B cell (primary cell): ENCODE results near the gene ZNF148. TPM values are rescaled to one million over a fixed set of nuclear protein-coding genes. Genes with fewer than 3 reads are reported as not detected.

Source experiments
- ATAC-seq: fragments of 200-7000 bp; cut with Tn5 transposase; one replicate; pipeline ENCODE4 v1.10.0; 2021; ENCODE audit warnings: low read depth, mild to moderate bottlenecking, moderate number of reproducible peaks, moderate library complexity
- CTCF ChIA-PET: fragments of 350-600 bp; sonication (Branson Sonifier 250); formaldehyde crosslinking; loops from one replicate; lab custom pipeline; 2021; ENCODE audit warnings: antibody characterized with exemption, inconsistent platforms; lab: Charles Lee
- POLR2A ChIA-PET: fragments of 350-600 bp; sonication (Branson Sonifier 250); formaldehyde crosslinking; loops from one replicate; lab custom pipeline; 2021; ENCODE audit warnings: antibody characterized with exemption; lab: Charles Lee
- DNase-seq: peaks from one replicate; pipeline ENCODE4 v3.0.0; 2013
- H2AFZ ChIP-seq: 2 replicates; pipeline ENCODE4 v1.6.1; 2012; ENCODE audit warnings: mild to moderate bottlenecking, low read depth, low read length; ENCODE audit not compliant: insufficient read depth, poor library complexity, severe bottlenecking
- H3K27ac ChIP-seq, 2 donors: 1 replicate in 1 of 2; 2 replicates in 1 of 2; pipeline ENCODE4 v1.5.1; 2012 to 2013; ENCODE audit warnings: low read length in 2 of 2, mild to moderate bottlenecking in 2 of 2, moderate library complexity in 1 of 2
- H3K27me3 ChIP-seq, 4 experiments: fragments of 200-600 bp in 1 of 4; sonication (generic) in 1 of 4; replicated peaks in 1 of 4; 1 replicate in 2 of 4; 2 replicates in 2 of 4; pipeline versions ENCODE4 v1.6.1 to v1.7.0; 2013 to 2016; ENCODE audit warnings: low read length in 3 of 4, mild to moderate bottlenecking in 2 of 4, mixed read lengths in 1 of 4, moderate library complexity in 1 of 4; ENCODE audit not compliant: insufficient read depth in 4 of 4, control insufficient read depth in 3 of 4; ENCODE audit errors: control extremely low read depth in 1 of 4
- H3K36me3 ChIP-seq, 2 experiments: replicated peaks in 1 of 2; 1 replicate in 1 of 2; 2 replicates in 1 of 2; pipeline versions ENCODE4 v1.6.1 to v1.7.1; 2013; ENCODE audit warnings: low read length in 1 of 2; ENCODE audit not compliant: insufficient read depth in 2 of 2, control insufficient read depth in 1 of 2; ENCODE audit errors: control extremely low read depth in 1 of 2, extremely low read depth in 1 of 2
- H3K4me1 ChIP-seq, 2 donors: fragments of 200-600 bp in 1 of 2; sonication (generic) in 1 of 2; 1 replicate in 1 of 2; 2 replicates in 1 of 2; pipeline versions ENCODE4 v1.5.1 to v1.6.1; 2013 to 2017; ENCODE audit warnings: low read length in 2 of 2; ENCODE audit not compliant: control insufficient read depth in 2 of 2, insufficient read depth in 2 of 2
- H3K4me2 ChIP-seq: replicated peaks from 2 replicates; pipeline ENCODE3; 2012; ENCODE audit warnings: mild to moderate bottlenecking, low read depth, low read length; ENCODE audit not compliant: poor library complexity, severe bottlenecking
- H3K4me3 ChIP-seq, 5 experiments: fragments of 200-600 bp in 1 of 5; sonication (generic) in 1 of 5; 1 replicate in 3 of 5; 2 replicates in 2 of 5; pipeline versions ENCODE4 v1.5.1 to v1.7.0; 2011 to 2016; ENCODE audit warnings: low read length in 4 of 5, mild to moderate bottlenecking in 4 of 5, low read depth in 2 of 5, control low read depth in 1 of 5, moderate library complexity in 1 of 5; ENCODE audit not compliant: insufficient read depth in 1 of 5; ENCODE audit errors: control extremely low read depth in 1 of 5, extremely low read depth in 1 of 5
- H3K79me2 ChIP-seq: fragments of 200-600 bp; sonication (generic); one replicate; pipeline ENCODE4 v1.6.0; 2016; ENCODE audit warnings: low read length; ENCODE audit not compliant: control insufficient read depth, insufficient read depth
- H3K9ac ChIP-seq: fragments of 200-600 bp; sonication (generic); 2 replicates; pipeline ENCODE4 v1.6.1; 2017; ENCODE audit warnings: mild to moderate bottlenecking, low read length, moderate library complexity
- H3K9me3 ChIP-seq, 3 donors: one replicate each; pipeline versions ENCODE4 v1.6.1 to v1.7.1; 2013; ENCODE audit warnings: low read length in 2 of 3; ENCODE audit not compliant: control insufficient read depth in 2 of 3, insufficient read depth in 1 of 3; ENCODE audit errors: control extremely low read depth in 1 of 3
- H4K20me1 ChIP-seq: 2 replicates; pipeline ENCODE4 v1.6.0; 2012; ENCODE audit warnings: mild to moderate bottlenecking, low read length; ENCODE audit not compliant: insufficient read depth, control insufficient read depth, poor library complexity, severe bottlenecking
- H3K27ac Mint-ChIP-seq: one replicate; pipeline ENCODE4 v1.8.0; 2021; ENCODE audit warnings: mixed read lengths
- H3K27me3 Mint-ChIP-seq: one replicate; pipeline ENCODE4 v1.8.0; 2021; ENCODE audit warnings: mixed read lengths
- H3K4me1 Mint-ChIP-seq: one replicate; pipeline ENCODE4 v1.8.0; 2021; ENCODE audit warnings: mixed read lengths
- H3K4me3 Mint-ChIP-seq: one replicate; pipeline ENCODE4 v1.8.0; 2021; ENCODE audit warnings: mixed read lengths
- H3K9me3 Mint-ChIP-seq: one replicate; pipeline ENCODE4 v1.8.0; 2022; ENCODE audit warnings: mixed read lengths; ENCODE audit not compliant: insufficient read depth
- EZH2 ChIP-seq: IDR thresholded peaks from 2 replicates; pipeline ENCODE4 v1.6.1; 2012; ENCODE audit warnings: borderline replicate concordance, low read depth, mild to moderate bottlenecking, moderate library complexity, low read length; ENCODE audit not compliant: insufficient read depth, poor library complexity, severe bottlenecking
- WGBS: methylation state at CpG from one replicate; pipeline ENCODE4 v1.1.5; 2013; ENCODE audit warnings: missing lambda C conversion rate; ENCODE audit not compliant: insufficient coverage; 5-methylcytosine and 5-hydroxymethylcytosine counted together
- intact Hi-C: fragments of 100-400 bp; cut with micrococcal nuclease; formaldehyde crosslinking; loops from one replicate; pipeline ENCODE4 v1.10.0; 2022
- polyA plus RNA-seq: library from polyadenylated mRNA; depleted of rRNA; stranded (reverse); fragments of >200 nt; gene quantifications from 2 replicates; pipeline ENCODE4 v1.2.3, GENCODE V29; 2012
- total RNA-seq, 2 donors: library from RNA; stranded (reverse); fragments of 120-200 nt in 1 of 2; gene quantifications; 1 replicate in 1 of 2; 2 replicates in 1 of 2; pipeline versions ENCODE4 v1.2.3 to v1.2.4, GENCODE V29; 2013 to 2022
- TF ChIP-seq, protein P1 (sequence below): fragments of 200-600 bp; IDR thresholded peaks from one replicate; pipeline ENCODE4 v1.8.0; 2022; ENCODE audit warnings: antibody characterized with exemption, mild to moderate bottlenecking

ZNF148 gene
- total and polyA plus RNA-seq, 2 donors (not counting 1 experiment from before 2014, with no cell fraction given), result 8.1 to 71.5 TPM

DNA sequence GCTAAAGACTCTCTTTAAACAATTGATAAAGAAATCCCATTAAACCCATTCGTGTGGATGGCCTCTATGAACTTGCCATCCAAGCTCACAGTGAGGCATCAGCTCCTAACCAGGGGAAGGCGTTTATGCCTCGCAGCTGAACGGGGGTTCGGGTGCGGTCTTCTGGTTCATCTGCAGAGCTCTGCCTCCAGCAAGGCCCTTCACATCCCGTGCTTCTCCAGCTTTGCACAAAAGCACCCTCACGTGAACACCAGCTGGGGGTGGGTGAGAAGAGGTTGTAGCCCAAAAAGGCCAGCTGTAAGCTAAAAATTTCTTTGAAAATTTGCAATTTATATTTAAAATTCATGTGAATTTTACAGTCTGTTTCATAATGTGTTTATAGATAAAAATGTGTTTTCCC, 39.5 kb upstream of the ZNF148 start:
- H3K9ac ChIP-seq, result no peak overlapping the region
- no peaks in the 10 kb centered on the region for H3K79me2 ChIP-seq
- no peak for TF ChIP-seq EZH2
- TF ChIP-seq, protein P1, sequence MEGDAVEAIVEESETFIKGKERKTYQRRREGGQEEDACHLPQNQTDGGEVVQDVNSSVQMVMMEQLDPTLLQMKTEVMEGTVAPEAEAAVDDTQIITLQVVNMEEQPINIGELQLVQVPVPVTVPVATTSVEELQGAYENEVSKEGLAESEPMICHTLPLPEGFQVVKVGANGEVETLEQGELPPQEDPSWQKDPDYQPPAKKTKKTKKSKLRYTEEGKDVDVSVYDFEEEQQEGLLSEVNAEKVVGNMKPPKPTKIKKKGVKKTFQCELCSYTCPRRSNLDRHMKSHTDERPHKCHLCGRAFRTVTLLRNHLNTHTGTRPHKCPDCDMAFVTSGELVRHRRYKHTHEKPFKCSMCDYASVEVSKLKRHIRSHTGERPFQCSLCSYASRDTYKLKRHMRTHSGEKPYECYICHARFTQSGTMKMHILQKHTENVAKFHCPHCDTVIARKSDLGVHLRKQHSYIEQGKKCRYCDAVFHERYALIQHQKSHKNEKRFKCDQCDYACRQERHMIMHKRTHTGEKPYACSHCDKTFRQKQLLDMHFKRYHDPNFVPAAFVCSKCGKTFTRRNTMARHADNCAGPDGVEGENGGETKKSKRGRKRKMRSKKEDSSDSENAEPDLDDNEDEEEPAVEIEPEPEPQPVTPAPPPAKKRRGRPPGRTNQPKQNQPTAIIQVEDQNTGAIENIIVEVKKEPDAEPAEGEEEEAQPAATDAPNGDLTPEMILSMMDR, result no peak
- no peaks in the 10 kb centered on the region for H3K27me3 ChIP-seq
- H3K9me3 ChIP-seq, result peaks cover 0 to 12% (median 1%) of the 10 kb centered on the region in 3 donors
- ChIA-PET CTCF (no interaction called here), POLR2A (no interaction called here)
- H3K27ac Mint-ChIP-seq, result no peak overlapping the region
- H3K4me3 Mint-ChIP-seq, result no peak overlapping the region
- peaks cover 25% of the 10 kb centered on the region for H3K27me3 Mint-ChIP-seq
- H3K9me3 Mint-ChIP-seq, result no peaks in the 10 kb centered on the region
- H3K4me2 ChIP-seq, result no peak overlapping the region
- H3K4me1 Mint-ChIP-seq, result no peaks in the 10 kb centered on the region
- no peak overlapping the region for H3K4me3 ChIP-seq
- 94% methylated on average over 6 of the region's 8 CpGs for WGBS
- ATAC-seq, result no peak
- no peaks in the 10 kb centered on the region for H4K20me1 ChIP-seq
- no peaks in the 10 kb centered on the region for H3K36me3 ChIP-seq
- H2AFZ ChIP-seq, result no peak overlapping the region
- H3K4me1 ChIP-seq, result no peaks in the 10 kb centered on the region
- no peak for DNase-seq
- no peak overlapping the region for H3K27ac ChIP-seq
- intact Hi-C loops, result no loop called here

DNA sequence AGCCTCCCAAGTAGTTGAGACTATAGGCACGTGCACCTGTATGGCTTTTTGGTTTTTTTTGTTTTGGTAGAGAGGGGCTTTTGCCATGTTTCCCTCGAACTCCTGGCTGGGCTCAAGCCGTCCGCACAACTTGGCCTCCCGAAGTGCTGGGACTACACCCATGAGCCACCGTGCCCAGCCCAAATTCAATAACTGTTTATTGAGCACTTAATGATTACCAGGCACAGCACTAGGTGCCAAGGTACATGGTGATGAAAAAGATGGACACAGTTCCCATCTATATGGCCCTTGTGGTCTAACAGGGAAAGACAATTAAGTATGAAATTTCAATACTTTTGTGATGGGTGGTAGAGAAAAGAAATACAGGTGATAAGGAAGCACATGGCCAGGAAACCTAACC, 35.8 kb upstream of the ZNF148 start:
- Mint-ChIP-seq H3K4me3 (no peak overlapping the region), H3K9me3 (peaks cover 4% of the 10 kb centered on the region), H3K27ac (no peak overlapping the region), H3K27me3 (peaks cover 36% of the 10 kb centered on the region), H3K4me1 (peaks cover 2% of the 10 kb centered on the region)
- Histone ChIP-seq H3K27ac (no peak overlapping the region), H2AFZ (no peak overlapping the region), H4K20me1 (no peaks in the 10 kb centered on the region), H3K79me2 (no peaks in the 10 kb centered on the region), H3K9me3 (peaks cover 0 to 5% (median 1%) of the 10 kb centered on the region in 3 donors), H3K4me1 (no peaks in the 10 kb centered on the region), H3K9ac (no peak overlapping the region), H3K36me3 (no peaks in the 10 kb centered on the region), H3K4me2 (no peak overlapping the region), H3K27me3 (peaks cover 0 to 4% (median 0%) of the 10 kb centered on the region in 4 experiments), H3K4me3 (no peak overlapping the region)
- TF ChIP-seq EZH2, result no peak
- TF ChIP-seq, protein P1, result no peak
- intact Hi-C loops, result no loop called here
- WGBS, result no CpG with 5 or more reads among the region's 6 CpGs
- CTCF ChIA-PET, result no interaction called here
- no peak for DNase-seq
- ATAC-seq, result no peak
- POLR2A ChIA-PET, result no interaction called here
